Measurements from ENCODE around the gene REXO2.

The REXO2 gene

GRCh38 chr11:114439229-114440120, at the start of gene REXO2:
Gene REXO2 (plus strand): TSS chr11:114439467. CDS start chr11:114439529, 62 bp downstream.
- peak; percentile 96 for DNase-seq

GRCh38 chr11:114392735-114393667, 46.3 kb upstream of the REXO2 start:
- no peak for DNase-seq

GRCh38 chr11:114395736-114396135, 43.5 kb upstream of the REXO2 start:
- DNase-seq: no peak

DNA sequence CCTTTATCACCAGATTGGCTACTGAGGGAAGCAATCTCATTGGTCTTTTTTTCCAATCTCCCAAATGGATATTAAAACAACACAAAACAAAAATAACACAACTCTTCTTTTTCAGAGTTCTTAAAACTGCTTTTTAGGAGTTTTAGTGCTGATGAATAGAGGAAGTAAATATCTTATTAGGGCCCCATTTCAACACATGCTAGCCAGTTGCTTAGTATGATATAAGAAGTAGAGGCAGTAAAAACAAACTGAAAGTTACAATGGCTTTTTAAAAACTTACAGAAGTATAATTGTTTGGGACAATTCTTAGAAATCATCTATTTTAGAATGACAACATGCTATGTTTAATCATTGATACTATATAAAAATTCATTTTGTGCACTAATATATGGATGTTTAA, 42.4 kb upstream of the REXO2 start:
- no peak for DNase-seq

GRCh38 chr11:114397349-114397982, 41.8 kb upstream of the REXO2 start:
- no peak for DNase-seq

DNA sequence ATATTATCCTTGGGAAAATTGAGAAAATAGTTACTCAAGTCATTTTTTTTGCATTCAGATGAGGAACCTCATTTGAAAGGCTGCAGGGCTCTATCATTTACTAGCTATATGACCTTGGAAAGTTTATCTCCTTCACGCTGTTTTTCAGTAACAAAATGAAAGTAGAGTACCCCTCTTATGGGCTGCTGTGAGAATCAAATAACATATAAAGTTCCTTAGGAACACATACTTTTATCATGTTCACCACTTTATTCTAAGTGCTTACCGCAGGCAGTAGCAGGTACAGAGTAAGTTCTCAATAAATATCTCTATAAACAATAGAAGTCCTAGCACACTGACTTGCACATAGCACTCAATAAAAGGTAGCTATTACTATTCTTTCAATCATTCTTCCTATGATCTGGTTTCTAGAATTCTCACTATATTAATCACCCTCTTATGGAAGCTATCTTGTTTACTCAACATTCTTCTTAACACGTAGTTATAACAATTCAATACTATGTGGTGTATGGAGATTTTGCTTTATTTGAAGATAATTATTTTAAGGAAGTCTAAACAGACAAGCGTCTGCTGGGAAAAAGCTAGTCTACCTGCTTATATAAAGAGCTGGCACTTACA, 40.9 kb upstream of the REXO2 start:
- no peak for DNase-seq

- DNase-seq: no peak
Measured at GRCh38 chr11:114399490-114400215, 39.6 kb upstream of the REXO2 start.

- DNase-seq: peak; percentile 98
Measured at GRCh38 chr11:114400216-114400914, 38.9 kb upstream of the REXO2 start, which contains the start of the genes C11orf71 and RBM7. Gene C11orf71 (minus strand): TSS chr11:114400511. CDS start chr11:114400331, 180 bp downstream. Gene RBM7 (plus strand): TSS chr11:114400666. CDS start chr11:114400672, 6 bp downstream.

DNA sequence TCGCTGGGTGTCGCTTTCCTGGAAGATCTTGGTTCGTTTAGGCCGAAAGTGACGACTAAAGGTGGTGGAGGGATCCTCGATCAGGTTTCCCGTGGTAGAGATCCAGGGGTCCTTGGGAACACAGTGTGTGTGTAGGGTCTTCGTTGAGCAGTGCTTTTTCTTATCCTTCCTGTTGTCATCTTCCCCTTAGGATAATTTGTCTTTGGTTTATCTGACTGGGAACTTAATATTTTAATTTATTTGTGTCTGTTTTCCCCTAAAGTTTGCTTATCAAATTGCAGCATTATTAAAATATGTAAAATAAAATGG, 38.4 kb upstream of the REXO2 start:
- no peak for DNase-seq

GRCh38 chr11:114401311-114401710, 38.0 kb upstream of the REXO2 start:
- no peak for DNase-seq

DNA sequence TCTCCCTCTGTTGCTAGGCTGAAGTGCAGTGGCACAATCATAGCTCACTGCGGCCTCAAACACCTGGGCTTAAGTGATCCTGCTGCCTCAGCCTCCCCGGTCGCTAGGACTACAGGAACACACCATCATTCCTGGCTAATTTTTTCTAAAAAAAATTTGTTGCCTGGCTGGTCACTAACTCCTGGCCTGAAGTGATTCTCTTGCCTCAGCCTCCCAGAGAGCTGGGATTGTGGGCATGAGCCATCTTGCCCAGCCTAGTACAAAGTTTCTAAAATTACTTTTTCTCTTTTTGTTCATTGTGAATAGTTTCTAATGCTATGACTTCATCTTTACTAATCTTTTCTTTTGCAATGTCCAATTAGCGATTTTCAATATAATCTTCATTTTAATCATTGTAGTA, 26.3 kb upstream of the REXO2 start:
- DNase-seq: no peak

- DNase-seq: no peak
Measured at GRCh38 chr11:114413958-114414357, 25.3 kb upstream of the REXO2 start.

GRCh38 chr11:114416441-114416961, 22.8 kb upstream of the REXO2 start:
- no peak for DNase-seq

GRCh38 chr11:114426280-114426679, 13.0 kb upstream of the REXO2 start:
- DNase-seq: no peak

DNA sequence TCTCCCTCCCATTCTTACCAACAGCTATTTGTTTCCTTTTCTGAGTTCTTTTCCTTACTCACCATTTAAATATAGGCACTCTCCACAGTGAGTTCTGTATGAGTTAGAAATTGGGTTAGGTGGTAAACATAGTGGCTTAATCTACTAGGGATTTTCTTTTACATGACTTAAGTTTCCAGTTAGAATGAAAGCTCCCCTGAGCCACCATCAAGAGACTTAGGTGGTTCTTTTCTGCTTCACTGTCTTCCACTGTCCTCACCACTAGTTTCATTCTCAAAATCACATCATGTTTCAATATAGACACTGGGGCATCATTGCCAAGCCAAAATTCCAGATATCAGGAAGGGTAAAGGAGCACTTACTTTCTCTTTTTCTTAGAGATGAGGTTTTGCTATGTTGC, 9.0 kb upstream of the REXO2 start:
- DNase-seq: no peak

- DNase-seq: no peak
Measured at GRCh38 chr11:114432893-114433292, 6.4 kb upstream of the REXO2 start.

- no peak for DNase-seq
Measured at GRCh38 chr11:114433376-114433775, 5.9 kb upstream of the REXO2 start.

- no peak for DNase-seq
Measured at GRCh38 chr11:114438303-114438702, 964 bp upstream of the REXO2 start.

DNA sequence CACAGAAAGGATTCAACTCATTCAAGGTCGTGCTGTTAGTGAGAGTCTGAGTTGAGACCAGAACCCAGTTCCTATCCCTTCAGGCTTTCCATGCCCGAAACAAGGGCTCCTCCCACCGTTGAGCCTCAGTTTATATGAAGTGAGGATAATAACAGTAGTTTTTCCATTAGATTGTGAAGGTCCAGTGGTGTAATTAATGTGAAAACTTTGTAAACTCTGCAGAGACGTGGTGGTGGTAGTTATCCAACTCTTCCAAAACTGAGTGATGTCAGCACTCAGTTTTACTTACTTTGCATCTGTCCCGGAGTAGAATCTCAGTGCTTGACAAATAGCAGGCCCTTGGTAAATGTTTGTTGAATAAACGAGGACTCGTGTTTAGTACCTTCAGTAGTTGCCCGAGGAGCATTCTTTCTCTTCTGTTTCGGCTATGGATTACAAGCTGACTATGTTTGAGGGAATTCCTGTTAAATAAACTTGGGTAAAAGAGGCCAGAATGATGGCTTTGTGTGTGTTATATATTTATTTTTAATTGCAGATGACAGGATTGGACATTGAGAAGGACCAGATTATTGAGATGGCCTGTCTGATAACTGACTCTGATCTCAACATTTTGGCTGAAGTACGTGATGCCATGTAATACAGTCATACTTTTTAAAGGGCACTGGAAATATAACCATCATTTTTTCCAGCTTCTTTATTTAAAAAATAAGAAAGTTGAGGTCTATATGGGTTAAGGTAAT, 1.0 kb downstream of the REXO2 start:
- no peak for DNase-seq
